ENCODE results near the gene USP35. TPM values are rescaled to one million over a fixed set of nuclear protein-coding genes. Genes with fewer than 3 reads are reported as not detected.

The USP35 gene
- total and polyA plus RNA-seq, 2 donors (not counting 1 experiment from before 2014, with no cell fraction given), result 4.8 to 6.0 TPM

GRCh38 chr11:78223320-78223954, 34.7 kb downstream of the USP35 start:
- H3K27ac Mint-ChIP-seq, result peak overlapping the region; percentile 75
- Histone ChIP-seq H3K9me3 (ENCODE audit: control extremely low read depth in 1 of 3, control insufficient read depth in 2 of 3, insufficient read depth in 1 of 3, low read length in 2 of 3) (no peaks in the 10 kb centered on the region), H3K4me3 (ENCODE audit: control extremely low read depth in 1 of 5, extremely low read depth in 1 of 5, insufficient read depth in 1 of 5, low read depth in 2 of 5, low read length in 4 of 5) (peak overlapping the region in 4 of 5 experiments; percentile 1 to 22 (median 9)), H3K79me2 (ENCODE audit: control insufficient read depth, insufficient read depth, low read length) (no peaks in the 10 kb centered on the region), H3K36me3 (replicated peaks in 1 of 2; ENCODE audit: control extremely low read depth in 1 of 2, control insufficient read depth in 1 of 2, extremely low read depth in 1 of 2, insufficient read depth in 2 of 2, low read length in 1 of 2) (peaks cover 3 to 39% of the 10 kb centered on the region in 2 experiments), H3K27me3 (replicated peaks in 1 of 4; ENCODE audit: control extremely low read depth in 1 of 4, control insufficient read depth in 3 of 4, insufficient read depth in 4 of 4, low read length in 3 of 4) (no peaks in the 10 kb centered on the region), H4K20me1 (ENCODE audit: control insufficient read depth, insufficient read depth, low read length, poor library complexity, severe bottlenecking) (no peaks in the 10 kb centered on the region), H3K27ac (ENCODE audit: low read length in 2 of 2) (peak overlapping the region; percentile 24 to 35), H3K9ac (ENCODE audit: low read length) (peak overlapping the region; percentile 33), H3K4me2 (replicated peaks; ENCODE audit: low read depth, low read length, poor library complexity, severe bottlenecking) (peak overlapping the region; percentile 67), H2AFZ (ENCODE audit: insufficient read depth, low read depth, low read length, poor library complexity, severe bottlenecking) (no peak overlapping the region), H3K4me1 (ENCODE audit: control insufficient read depth in 2 of 2, insufficient read depth in 2 of 2, low read length in 2 of 2) (peaks cover 42 to 47% of the 10 kb centered on the region in 2 donors)
- no peaks in the 10 kb centered on the region for H3K9me3 Mint-ChIP-seq (ENCODE audit: insufficient read depth)
- H3K27me3 Mint-ChIP-seq, result no peaks in the 10 kb centered on the region
- POLR2A ChIA-PET, result no interaction called here
- intact Hi-C loops (cut with micrococcal nuclease), result no loop called here
- peak; percentile 65 for ATAC-seq (ENCODE audit: low read depth)
- DNase-seq, result peak; percentile 73
- WGBS (ENCODE audit: insufficient coverage), result 26% methylated on average over 8 of the region's 9 CpGs
- no peak for TF ChIP-seq EZH2 (IDR thresholded peaks at IDR 0.05; ENCODE audit: borderline replicate concordance, insufficient read depth, low read depth, low read length, poor library complexity, severe bottlenecking)
- TF ChIP-seq CTCF (IDR thresholded peaks at IDR 0.05), result no peak
- CTCF ChIA-PET, result interaction anchor here (0.5 to 1.3 kb wide), 4 partner anchors 9 to 341 kb away, joined by 3 read pairs; no protein-coding TSS in a partner anchor
- peak overlapping the region; percentile 80 for H3K4me3 Mint-ChIP-seq
- H3K4me1 Mint-ChIP-seq, result peaks cover 52% of the 10 kb centered on the region

- no peaks in the 10 kb centered on the region for H3K9me3 Mint-ChIP-seq (ENCODE audit: insufficient read depth)
- ChIA-PET POLR2A (no interaction called here), CTCF (no interaction called here)
- TF ChIP-seq EZH2 (IDR thresholded peaks at IDR 0.05; ENCODE audit: borderline replicate concordance, insufficient read depth, low read depth, low read length, poor library complexity, severe bottlenecking) (no peak), CTCF (IDR thresholded peaks at IDR 0.05) (no peak)
- peaks cover 3 to 29% of the 10 kb centered on the region in 2 experiments for H3K36me3 ChIP-seq (replicated peaks in 1 of 2; ENCODE audit: control extremely low read depth in 1 of 2, control insufficient read depth in 1 of 2, extremely low read depth in 1 of 2, insufficient read depth in 2 of 2, low read length in 1 of 2)
- DNase-seq (no peak), ATAC-seq (ENCODE audit: low read depth) (no peak)
- H3K79me2 ChIP-seq (ENCODE audit: control insufficient read depth, insufficient read depth, low read length), result no peaks in the 10 kb centered on the region
- H3K4me1 Mint-ChIP-seq, result peaks cover 60% of the 10 kb centered on the region
- no peak overlapping the region for H3K9ac ChIP-seq (ENCODE audit: low read length)
- no peak overlapping the region for H3K27ac ChIP-seq (ENCODE audit: low read length in 2 of 2)
- peaks cover 46 to 52% of the 10 kb centered on the region in 2 donors for H3K4me1 ChIP-seq (ENCODE audit: control insufficient read depth in 2 of 2, insufficient read depth in 2 of 2, low read length in 2 of 2)
- 96% methylated on average over 4 of the region's 4 CpGs for whole genome bisulfite sequencing (ENCODE audit: insufficient coverage)
- H3K27me3 Mint-ChIP-seq, result no peaks in the 10 kb centered on the region
- no peaks in the 10 kb centered on the region for H4K20me1 ChIP-seq (ENCODE audit: control insufficient read depth, insufficient read depth, low read length, poor library complexity, severe bottlenecking)
- peak overlapping the region; percentile 21 for H3K27ac Mint-ChIP-seq
- no peak overlapping the region for H2AFZ ChIP-seq (ENCODE audit: insufficient read depth, low read depth, low read length, poor library complexity, severe bottlenecking)
- peak overlapping the region; percentile 26 for H3K4me3 Mint-ChIP-seq
- H3K4me3 ChIP-seq (ENCODE audit: control extremely low read depth in 1 of 5, extremely low read depth in 1 of 5, insufficient read depth in 1 of 5, low read depth in 2 of 5, low read length in 4 of 5), result no peak overlapping the region
- H3K27me3 ChIP-seq (replicated peaks in 1 of 4; ENCODE audit: control extremely low read depth in 1 of 4, control insufficient read depth in 3 of 4, insufficient read depth in 4 of 4, low read length in 3 of 4), result no peaks in the 10 kb centered on the region
- intact Hi-C loops (cut with micrococcal nuclease), result no loop called here
- no peaks in the 10 kb centered on the region for H3K9me3 ChIP-seq (ENCODE audit: control extremely low read depth in 1 of 3, control insufficient read depth in 2 of 3, insufficient read depth in 1 of 3, low read length in 2 of 3)
- peak overlapping the region; percentile 67 for H3K4me2 ChIP-seq (replicated peaks; ENCODE audit: low read depth, low read length, poor library complexity, severe bottlenecking)
Measured at GRCh38 chr11:78224506-78224905, 35.8 kb downstream of the USP35 start.
